Measurements from ENCODE around the gene CCT5.

The CCT5 gene

DNA sequence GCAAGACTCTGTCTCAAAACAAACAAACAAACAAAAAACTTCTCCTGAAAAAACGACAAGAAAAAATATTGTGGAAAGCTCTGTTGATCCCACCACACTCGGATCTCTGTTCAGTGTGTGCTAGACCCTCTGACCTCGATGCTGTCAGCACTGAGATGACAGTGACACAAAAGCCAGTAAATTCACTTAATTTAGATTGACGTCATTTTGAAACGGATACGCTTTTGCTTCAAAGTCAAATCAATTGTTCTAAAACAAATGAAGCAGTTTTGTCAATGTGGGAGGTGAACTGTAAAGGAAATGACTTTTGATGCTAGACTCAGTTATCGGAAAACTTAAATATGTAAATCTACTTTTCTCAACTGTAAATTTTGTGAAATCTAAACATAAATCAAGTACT lies 26.6 kb downstream of the CCT5 start:
- Histone ChIP-seq H3K36me3 (ENCODE audit: insufficient read depth, low read length) (no peaks in the 10 kb centered on the region; the same call in 1 of the 2 replicates), H4K20me1 (ENCODE audit: insufficient read depth, low read length) (no peaks in the 10 kb centered on the region), H3K9me2 (ENCODE audit: low read depth, low read length) (no peaks in the 10 kb centered on the region), H2AFZ (ENCODE audit: low read length) (no peak overlapping the region), H3K9me3 (ENCODE audit: low read length) (0 out of 2 replicates have a peak, but pooled peaks cover 5% of the 10 kb centered on the region), H3K9ac (ENCODE audit: low read length) (no peak overlapping the region), H3K4me3 (ENCODE audit: low read depth, low read length, poor library complexity, severe bottlenecking) (no peak overlapping the region), H3K27ac (ENCODE audit: low read depth, low read length, poor library complexity, severe bottlenecking) (no peak overlapping the region), H3K4me2 (ENCODE audit: low read length) (no peak overlapping the region), H3K27me3 (ENCODE audit: insufficient read depth, low read length) (peaks cover 6% of the 10 kb centered on the region; the same call in 1 of the 2 replicates), H3F3A (ENCODE audit: insufficient read depth, low read length) (no peaks in the 10 kb centered on the region), H3K79me2 (ENCODE audit: insufficient read depth, low read length) (no peaks in the 10 kb centered on the region), H3K4me1 (ENCODE audit: insufficient read depth, low read length, severe bottlenecking) (no peaks in the 10 kb centered on the region)
- no peak for TF ChIP-seq CTCF (IDR thresholded peaks at IDR 0.05; ENCODE audit: low read length)
- no peak for TF ChIP-seq EZH2 (IDR thresholded peaks at IDR 0.05; ENCODE audit: borderline replicate concordance, low read length)

DNA sequence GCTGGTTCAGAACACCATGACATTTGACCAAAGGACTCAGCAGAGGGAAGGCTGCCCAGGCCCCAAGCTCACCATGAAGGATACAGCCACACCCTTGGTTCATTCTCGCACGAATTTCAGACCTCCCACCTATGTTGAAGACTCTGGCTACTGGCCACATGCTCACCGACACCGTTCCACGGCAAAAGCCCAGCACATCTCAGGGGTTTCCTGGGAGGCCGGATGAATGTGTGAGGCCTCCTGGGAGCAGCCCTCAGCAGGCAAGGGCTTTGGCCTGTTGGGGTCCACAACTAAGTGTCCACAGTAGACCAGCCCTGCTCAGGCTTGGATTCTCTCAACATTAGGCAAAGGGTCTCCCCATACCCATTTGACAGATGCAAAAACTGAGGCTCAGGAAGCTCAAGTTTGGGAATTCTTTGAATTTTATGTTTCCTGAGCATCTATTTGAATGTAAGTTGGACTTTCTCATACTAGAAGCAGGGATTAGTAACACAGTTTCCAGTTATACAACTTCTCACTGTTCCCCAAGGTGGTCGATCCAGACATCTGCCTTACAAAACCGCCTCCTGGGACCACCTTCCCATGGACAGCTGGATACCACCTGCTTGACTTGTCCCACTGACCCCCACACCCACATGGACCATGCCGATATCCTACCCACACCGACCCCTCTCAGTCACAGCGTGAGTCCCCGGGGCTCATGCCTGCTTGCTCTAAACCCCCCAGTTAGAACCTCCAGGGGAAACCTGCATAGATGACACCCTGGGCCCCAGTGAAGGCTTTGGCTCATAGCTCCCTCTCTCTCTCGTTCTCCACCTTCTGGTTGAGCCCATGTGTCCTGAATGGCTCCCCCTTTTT lies 27.9 kb downstream of the CCT5 start:
- Histone ChIP-seq H3K9me2 (ENCODE audit: low read depth, low read length) (no peaks in the 10 kb centered on the region), H3K4me2 (ENCODE audit: low read length) (no peak overlapping the region), H4K20me1 (ENCODE audit: insufficient read depth, low read length) (no peaks in the 10 kb centered on the region), H3K9me3 (ENCODE audit: low read length) (no peaks in the 10 kb centered on the region), H3F3A (ENCODE audit: insufficient read depth, low read length) (no peaks in the 10 kb centered on the region), H3K79me2 (ENCODE audit: insufficient read depth, low read length) (no peaks in the 10 kb centered on the region), H2AFZ (ENCODE audit: low read length) (no peak overlapping the region), H3K4me3 (ENCODE audit: low read depth, low read length, poor library complexity, severe bottlenecking) (no peak overlapping the region), H3K4me1 (ENCODE audit: insufficient read depth, low read length, severe bottlenecking) (no peaks in the 10 kb centered on the region), H3K36me3 (ENCODE audit: insufficient read depth, low read length) (no peaks in the 10 kb centered on the region), H3K9ac (ENCODE audit: low read length) (no peak overlapping the region), H3K27ac (ENCODE audit: low read depth, low read length, poor library complexity, severe bottlenecking) (no peak overlapping the region), H3K27me3 (ENCODE audit: insufficient read depth, low read length) (no peaks in the 10 kb centered on the region; the same call in 1 of the 2 replicates)
- TF ChIP-seq CTCF (IDR thresholded peaks at IDR 0.05; ENCODE audit: low read length) = no peak
- TF ChIP-seq EZH2 (IDR thresholded peaks at IDR 0.05; ENCODE audit: borderline replicate concordance, low read length) = no peak

DNA sequence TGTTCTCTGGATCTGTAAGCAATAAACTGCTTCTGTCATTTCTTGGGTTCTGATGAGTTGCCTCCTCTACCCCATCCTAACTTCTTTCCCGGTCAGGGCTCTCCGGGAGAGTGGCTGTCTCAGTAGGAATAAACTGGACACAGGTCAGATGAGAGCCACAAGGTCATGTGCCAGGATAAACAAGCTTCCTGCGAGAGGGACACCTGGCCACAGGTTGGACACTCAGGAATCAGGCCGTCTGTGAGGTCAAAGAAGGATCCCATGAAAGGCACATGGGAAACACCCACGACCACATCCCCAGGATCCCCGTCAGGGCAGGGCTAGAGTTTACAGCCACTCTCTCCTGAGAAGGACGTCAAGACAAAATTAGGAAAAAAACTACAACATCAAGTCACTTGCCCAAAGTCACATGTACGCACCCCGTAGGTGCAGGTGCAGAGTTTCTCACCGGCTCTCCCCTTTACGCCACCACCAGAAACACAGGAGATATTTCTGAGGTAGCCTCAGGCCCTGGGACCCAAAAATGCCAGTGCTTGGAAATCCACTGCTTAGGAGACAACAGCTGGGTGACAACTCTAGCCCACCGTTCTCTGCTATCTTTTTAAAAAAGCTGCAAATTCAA lies 28.7 kb downstream of the CCT5 start:
- Histone ChIP-seq H3K79me2 (ENCODE audit: insufficient read depth, low read length) (no peaks in the 10 kb centered on the region), H3K4me2 (ENCODE audit: low read length) (no peak overlapping the region), H4K20me1 (ENCODE audit: insufficient read depth, low read length) (no peaks in the 10 kb centered on the region), H2AFZ (ENCODE audit: low read length) (no peak overlapping the region), H3K4me3 (ENCODE audit: low read depth, low read length, poor library complexity, severe bottlenecking) (no peak overlapping the region), H3K27me3 (ENCODE audit: insufficient read depth, low read length) (no peaks in the 10 kb centered on the region; the same call in 1 of the 2 replicates), H3K4me1 (ENCODE audit: insufficient read depth, low read length, severe bottlenecking) (peaks cover 1% of the 10 kb centered on the region), H3K27ac (ENCODE audit: low read depth, low read length, poor library complexity, severe bottlenecking) (no peak overlapping the region), H3K9ac (ENCODE audit: low read length) (no peak overlapping the region), H3K36me3 (ENCODE audit: insufficient read depth, low read length) (no peaks in the 10 kb centered on the region), H3K9me3 (ENCODE audit: low read length) (no peaks in the 10 kb centered on the region), H3F3A (ENCODE audit: insufficient read depth, low read length) (no peaks in the 10 kb centered on the region), H3K9me2 (ENCODE audit: low read depth, low read length) (no peaks in the 10 kb centered on the region)
- no peak for TF ChIP-seq EZH2 (IDR thresholded peaks at IDR 0.05; ENCODE audit: borderline replicate concordance, low read length)
- no peak for TF ChIP-seq CTCF (IDR thresholded peaks at IDR 0.05; ENCODE audit: low read length)

Measured in OCI-LY1 (cell line).